Measurements from ENCODE around the gene B3GNT3. TPM values are rescaled to one million over a fixed set of nuclear protein-coding genes. Genes with fewer than 3 reads are reported as not detected.

The B3GNT3 gene
- total RNA-seq, 1 donor, result not detected

GRCh38 chr19:17811681-17812080 lies 16.7 kb downstream of the B3GNT3 start:
- TF ChIP-seq CTCF (IDR thresholded peaks at IDR 0.05; ENCODE audit: insufficient read depth, low read length), result no peak
- DNase-seq (ENCODE audit: low read depth), result no peak
- no peak overlapping the region for H3K4me3 ChIP-seq (ENCODE audit: low read depth, low read length)

GRCh38 chr19:17812099-17812498 lies 17.2 kb downstream of the B3GNT3 start:
- no peak for TF ChIP-seq CTCF (IDR thresholded peaks at IDR 0.05; ENCODE audit: insufficient read depth, low read length)
- H3K4me3 ChIP-seq (ENCODE audit: low read depth, low read length), result no peak overlapping the region
- no peak for DNase-seq (ENCODE audit: low read depth)

- H3K4me3 ChIP-seq (ENCODE audit: low read depth, low read length), result no peak overlapping the region
- no peak for TF ChIP-seq CTCF (IDR thresholded peaks at IDR 0.05; ENCODE audit: insufficient read depth, low read length)
- no peak for DNase-seq (ENCODE audit: low read depth)
Observed at GRCh38 chr19:17817668-17818363, 22.9 kb downstream of the B3GNT3 start.

GRCh38 chr19:17821190-17821589 lies 26.3 kb downstream of the B3GNT3 start, which contains the start of gene INSL3:
Gene INSL3, minus strand, starts transcription at chr19:17821519. Its CDS starts 13 bp downstream, at chr19:17821506.
- no peak for TF ChIP-seq CTCF (IDR thresholded peaks at IDR 0.05; ENCODE audit: insufficient read depth, low read length)
- no peak within 1 kb of the TSS for H3K4me3 ChIP-seq (ENCODE audit: low read depth, low read length)
- DNase-seq (ENCODE audit: low read depth), result no peak

- no peak for TF ChIP-seq CTCF (IDR thresholded peaks at IDR 0.05; ENCODE audit: insufficient read depth, low read length)
- no peak overlapping the region for H3K4me3 ChIP-seq (ENCODE audit: low read depth, low read length)
- no peak for DNase-seq (ENCODE audit: low read depth)
Observed at GRCh38 chr19:17824339-17824738, 29.4 kb downstream of the B3GNT3 start.

GRCh38 chr19:17826508-17827056 lies 31.6 kb downstream of the B3GNT3 start:
- no peak for DNase-seq (ENCODE audit: low read depth)
- TF ChIP-seq CTCF (IDR thresholded peaks at IDR 0.05; ENCODE audit: insufficient read depth, low read length), result no peak

More at GRCh38 chr19:17826508-17827056, 31.6 kb downstream of the B3GNT3 start:
- no peak overlapping the region for H3K4me3 ChIP-seq (ENCODE audit: low read depth, low read length)

Data from fibroblast of the aortic adventitia (primary cell).